H1 (cell line): ENCODE data around the gene KLHL36. TPM values are rescaled to one million over a fixed set of nuclear protein-coding genes. Genes with fewer than 3 reads are reported as not detected.

ENCODE experiments used
- CTCF ChIA-PET: fragments of 300-600 bp; sonication (Branson Sonifier 250); formaldehyde crosslinking; loops from one replicate; lab custom pipeline; 2021; ENCODE audit not compliant: partially characterized antibody; lab: Charles Lee
- POLR2A ChIA-PET: fragments of 300-600 bp; sonication (Branson Sonifier 250); formaldehyde crosslinking; loops from one replicate; lab custom pipeline; 2021; ENCODE audit warnings: inconsistent platforms; ENCODE audit not compliant: partially characterized antibody; lab: Charles Lee
- DNase-seq, 2 experiments: peaks; one replicate each; pipeline versions ENCODE4 v3.0.0 to v3.0.0-alpha.2; 2010 to 2022; ENCODE audit warnings: low spot score in 2 of 2, low read depth in 1 of 2, mixed read lengths in 1 of 2
- FAIRE-seq: peaks from 2 replicates; lab custom pipeline; 2011; peaks lifted over from hg19 to GRCh38; lab: Jason Lieb, UNC
- H2AFZ ChIP-seq: 2 replicates; pipeline ENCODE4 v1.8.1; 2012; ENCODE audit warnings: low read length, inconsistent platforms
- H2AK5ac ChIP-seq: 2 replicates; pipeline ENCODE4 v1.6.1; 2013; ENCODE audit warnings: low read depth, low read length
- H2BK120ac ChIP-seq: replicated peaks from 2 replicates; pipeline ENCODE3; 2013; ENCODE audit warnings: low read depth, low read length, inconsistent platforms
- H2BK12ac ChIP-seq: 2 replicates; pipeline ENCODE4 v1.6.1; 2013; ENCODE audit warnings: low read depth, low read length
- H2BK15ac ChIP-seq: 2 replicates; pipeline ENCODE4 v1.6.1; 2013; ENCODE audit warnings: low read length
- H2BK20ac ChIP-seq: 2 replicates; pipeline ENCODE4 v1.6.1; 2013; ENCODE audit warnings: low read length
- H2BK5ac ChIP-seq: 2 replicates; pipeline ENCODE4 v1.6.1; 2013; ENCODE audit warnings: low read depth, low read length
- H3K14ac ChIP-seq: 2 replicates; pipeline ENCODE4 v1.6.1; 2013; ENCODE audit warnings: inconsistent platforms; ENCODE audit not compliant: insufficient read length
- H3K18ac ChIP-seq: 2 replicates; pipeline ENCODE4 v1.6.1; 2013; ENCODE audit warnings: low read length; ENCODE audit errors: extremely low read depth
- H3K23ac ChIP-seq: 2 replicates; pipeline ENCODE4 v1.6.1; 2013; ENCODE audit warnings: inconsistent platforms; ENCODE audit not compliant: insufficient read length
- H3K23me2 ChIP-seq: 2 replicates; pipeline ENCODE4 v1.6.1; 2013; ENCODE audit warnings: low read depth, low read length
- H3K27ac ChIP-seq: 2 replicates; pipeline ENCODE4 v1.6.1; 2011; ENCODE audit warnings: low read depth, low read length, inconsistent platforms
- H3K27me3 ChIP-seq, 4 experiments: replicated peaks in 1 of 4; 1 replicate in 1 of 4; 2 replicates in 3 of 4; pipeline versions ENCODE4 v1.6.1 to v1.8.1; 2011 to 2013; ENCODE audit warnings: low read length in 3 of 4, mild to moderate bottlenecking in 3 of 4, inconsistent platforms in 2 of 4, mixed read lengths in 2 of 4, moderate library complexity in 1 of 4; ENCODE audit not compliant: control insufficient read depth in 3 of 4, insufficient read depth in 3 of 4; ENCODE audit errors: extremely low read depth in 1 of 4
- H3K36me3 ChIP-seq, 4 experiments: 2 replicates each; pipeline versions ENCODE4 v1.6.1 to v1.8.1; 2011 to 2013; ENCODE audit warnings: mild to moderate bottlenecking in 4 of 4, low read length in 3 of 4, moderate library complexity in 2 of 4, control low read depth in 1 of 4, inconsistent platforms in 1 of 4; ENCODE audit not compliant: insufficient read depth in 4 of 4, control insufficient read depth in 2 of 4
- H3K4ac ChIP-seq: replicated peaks from 2 replicates; pipeline ENCODE3; 2013; ENCODE audit warnings: low read length, low read depth, mixed read lengths, inconsistent platforms; ENCODE audit not compliant: insufficient read length
- H3K4me1 ChIP-seq, 4 experiments: replicated peaks in 1 of 4; 1 replicate in 1 of 4; 2 replicates in 3 of 4; pipeline versions ENCODE4 v1.6.1 to v1.8.1; 2011 to 2013; ENCODE audit warnings: low read length in 3 of 4, inconsistent platforms in 2 of 4, mixed read lengths in 1 of 4; ENCODE audit not compliant: insufficient read depth in 4 of 4, control insufficient read depth in 3 of 4
- H3K4me2 ChIP-seq, 2 experiments: 2 replicates each; pipeline versions ENCODE4 v1.6.1 to v1.8.1; 2011 to 2013; ENCODE audit warnings: low read depth in 2 of 2, low read length in 2 of 2, control low read depth in 1 of 2, inconsistent platforms in 1 of 2, mild to moderate bottlenecking in 1 of 2; ENCODE audit not compliant: insufficient read depth in 1 of 2
- H3K4me3 ChIP-seq, 4 experiments: fragments of 200-600, 300-600 bp in 1 of 4; sonication (generic), shearing (Covaris generic), sonication (Bioruptor Twin) in 1 of 4; 2 replicates each; pipeline versions ENCODE4 v1.5.1 to v1.8.1; 2011 to 2016; ENCODE audit warnings: low read length in 4 of 4, low read depth in 3 of 4, control low read depth in 2 of 4, inconsistent platforms in 2 of 4, mild to moderate bottlenecking in 2 of 4, mixed read lengths in 1 of 4, moderate library complexity in 1 of 4; ENCODE audit not compliant: insufficient read depth in 2 of 4; ENCODE audit errors: extremely low read depth in 1 of 4
- H3K56ac ChIP-seq: replicated peaks from 2 replicates; pipeline ENCODE3; 2013; ENCODE audit warnings: low read depth, mild to moderate bottlenecking, mixed read lengths, low read length, inconsistent platforms; ENCODE audit not compliant: insufficient read length
- H3K79me1 ChIP-seq: 2 replicates; pipeline ENCODE4 v1.6.1; 2013; ENCODE audit warnings: low read depth, low read length, control low read depth
- H3K79me2 ChIP-seq, 2 experiments: 2 replicates each; pipeline versions ENCODE4 v1.6.1 to v1.8.1; 2012 to 2013; ENCODE audit warnings: low read length in 2 of 2, mild to moderate bottlenecking in 2 of 2, inconsistent platforms in 1 of 2; ENCODE audit not compliant: insufficient read depth in 2 of 2, control insufficient read depth in 1 of 2
- H3K9ac ChIP-seq, 4 experiments: replicated peaks in 1 of 4; 1 replicate in 1 of 4; 2 replicates in 3 of 4; pipeline versions ENCODE4 v1.6.1 to v1.8.1; 2011 to 2013; ENCODE audit warnings: low read depth in 3 of 4, low read length in 3 of 4, control low read depth in 2 of 4, mild to moderate bottlenecking in 2 of 4, moderate library complexity in 2 of 4, inconsistent platforms in 1 of 4; ENCODE audit errors: extremely low read depth in 1 of 4
- H3K9me3 ChIP-seq, 2 experiments: 2 replicates each; pipeline versions ENCODE4 v1.6.1 to v1.8.1; 2012 to 2013; ENCODE audit warnings: mild to moderate bottlenecking in 2 of 2, moderate library complexity in 2 of 2, control low read depth in 1 of 2, inconsistent platforms in 1 of 2, low read depth in 1 of 2, low read length in 1 of 2, mixed read lengths in 1 of 2; ENCODE audit not compliant: insufficient read depth in 2 of 2
- H4K20me1 ChIP-seq, 2 experiments: replicated peaks in 1 of 2; 2 replicates each; pipeline versions ENCODE3 to v1.8.1; 2011 to 2013; ENCODE audit warnings: inconsistent platforms in 2 of 2, low read length in 2 of 2, mild to moderate bottlenecking in 1 of 2; ENCODE audit not compliant: insufficient read depth in 2 of 2, control insufficient read depth in 1 of 2
- H4K5ac ChIP-seq: 2 replicates; pipeline ENCODE4 v1.6.1; 2013; ENCODE audit warnings: low read length, low read depth, mixed read lengths, inconsistent platforms; ENCODE audit not compliant: insufficient read length
- H4K8ac ChIP-seq: 2 replicates; pipeline ENCODE4 v1.8.0; 2013; ENCODE audit warnings: mild to moderate bottlenecking, moderate library complexity, low read length, inconsistent platforms; ENCODE audit not compliant: insufficient read depth; ENCODE audit errors: extremely low read depth
- H4K91ac ChIP-seq: replicated peaks from 2 replicates; pipeline ENCODE3; 2013; ENCODE audit warnings: low read length, mixed read lengths, inconsistent platforms; ENCODE audit not compliant: insufficient read length
- ASH2L ChIP-seq: fragments of 200-600, 300-600 bp; sonication (generic); IDR thresholded peaks from one replicate; pipeline ENCODE4 v1.7.1; 2017; ENCODE audit warnings: low read length
- CEBPB ChIP-seq: IDR thresholded peaks from 2 replicates; pipeline ENCODE4 v1.6.1; 2012; ENCODE audit warnings: low read depth, low read length
- CREB1 ChIP-seq: IDR thresholded peaks from 2 replicates; pipeline ENCODE4 v1.6.1; 2012; ENCODE audit warnings: inconsistent platforms
- CTBP2 ChIP-seq: IDR thresholded peaks from 2 replicates; pipeline ENCODE4 v1.7.0; 2011; ENCODE audit warnings: borderline replicate concordance, mild to moderate bottlenecking, moderate library complexity, mixed read lengths, low read length; ENCODE audit not compliant: insufficient read depth, insufficient read length
- CTCF ChIP-seq, 3 experiments: IDR thresholded peaks; 1 replicate in 2 of 3; 2 replicates in 1 of 3; pipeline versions ENCODE4 v1.5.1 to v1.6.1; 2011; ENCODE audit warnings: low read length in 3 of 3, mild to moderate bottlenecking in 3 of 3, inconsistent platforms in 2 of 3, low read depth in 1 of 3, moderate library complexity in 1 of 3; ENCODE audit not compliant: insufficient read depth in 1 of 3; ENCODE audit errors: control extremely low read depth in 1 of 3
- NRF1 ChIP-seq: IDR thresholded peaks from 2 replicates; pipeline ENCODE4 v1.6.1; 2011; ENCODE audit warnings: mild to moderate bottlenecking, low read depth, low read length, improper control_type of control experiment
- RNF2 ChIP-seq: fragments of 200-900, 300-1000 bp; sonication (generic); IDR thresholded peaks from 2 replicates; pipeline ENCODE4 v1.7.1; 2016; ENCODE audit warnings: borderline replicate concordance, low read depth, mild to moderate bottlenecking, antibody characterized with exemption, low read length; ENCODE audit not compliant: poor library complexity, severe bottlenecking; ENCODE audit errors: missing control alignments
- RXRA ChIP-seq: IDR thresholded peaks from 2 replicates; pipeline ENCODE4 v1.6.1; 2011; ENCODE audit warnings: low read depth, mild to moderate bottlenecking, low read length, moderate library complexity; ENCODE audit not compliant: insufficient read depth
- SIN3A ChIP-seq, 2 experiments: IDR thresholded peaks in 1 of 2; conservative IDR thresholded peaks in 1 of 2; 2 replicates each; pipeline ENCODE4 v1.6.1; 2011 to 2012; ENCODE audit warnings: low read length in 2 of 2, improper control_type of control experiment in 1 of 2, low read depth in 1 of 2, mild to moderate bottlenecking in 1 of 2
- SRF ChIP-seq: IDR thresholded peaks from 2 replicates; pipeline ENCODE4 v1.6.1; 2011; ENCODE audit warnings: mild to moderate bottlenecking, low read depth, low read length, moderate library complexity
- TBP ChIP-seq: IDR thresholded peaks from 2 replicates; pipeline ENCODE4 v1.6.1; 2011; ENCODE audit warnings: low read depth, low read length, improper control_type of control experiment
- ZNF274 ChIP-seq: IDR thresholded peaks from 2 replicates; pipeline ENCODE4 v1.7.0; 2012; ENCODE audit warnings: low read length, borderline replicate concordance; ENCODE audit errors: extremely low read depth
- WGBS, 2 experiments: shearing (Covaris generic) in 1 of 2; methylation state at CpG; one replicate each; pipeline versions ENCODE4 v1.1.6 to v1.1.7; 2013 to 2015; ENCODE audit warnings: low lambda C conversion rate in 2 of 2, mixed read lengths in 2 of 2, inconsistent platforms in 1 of 2, low coverage in 1 of 2, missing lambda C conversion rate in 1 of 2; ENCODE audit not compliant: insufficient replicate concordance in 2 of 2, insufficient coverage in 1 of 2, insufficient read length in 1 of 2; ENCODE audit errors: extremely low coverage in 1 of 2, missing lambda C conversion rate in 1 of 2; 5-methylcytosine and 5-hydroxymethylcytosine counted together
- polyA plus RNA-seq, 7 experiments: library from polyadenylated mRNA; depleted of rRNA in 3 of 7; stranded (reverse) in 5 of 7; unstranded in 2 of 7; fragments of >200 nt in 5 of 7; fragments of 200-250 nt in 2 of 7; gene quantifications; 1 replicate in 5 of 7; 2 replicates in 1 of 7; 4 replicates in 1 of 7; pipeline versions ENCODE4 v1.2.1 to v1.2.3, GENCODE V29; 2011 to 2013; ENCODE audit warnings: missing spikeins in 2 of 7, mixed read lengths in 2 of 7
- total RNA-seq: library from RNA; stranded (reverse); fragmentation: NEBNext Ultra II Directional; extraction: Animal tissue kit (Norgen Biotek cat#: 25700); gene quantifications from 2 replicates; pipeline ENCODE4 v1.2.1, GENCODE V29; 2021

Gene KLHL36
- total and polyA plus RNA-seq, 2 of the 8 experiments (the other 6 are each of a cell fraction or from before 2014, with no cell fraction given): 22.9 to 33.6 TPM

- Histone ChIP-seq H3K23ac (no peak overlapping the region), H3K79me1 (no peaks in the 10 kb centered on the region), H4K91ac (no peak overlapping the region), H4K8ac (no peak overlapping the region), H3K79me2 (no peaks in the 10 kb centered on the region), H3K18ac (no peak overlapping the region), H3K27ac (no peak overlapping the region), H3K4me2 (no peak overlapping the region), H2BK120ac (no peak overlapping the region), H4K5ac (no peak overlapping the region), H3K4me1 (0 out of 7 replicates have a peak, but pooled peaks cover 0 to 2% (median 0%) of the 10 kb centered on the region in 4 experiments), H3K4me3 (no peak overlapping the region), H2AFZ (no peak overlapping the region), H2BK15ac (no peak overlapping the region), H3K14ac (no peak overlapping the region), H2BK12ac (no peak overlapping the region), H3K4ac (no peak overlapping the region), H2BK5ac (no peak overlapping the region), H3K9ac (no peak overlapping the region), H3K36me3 (no peaks in the 10 kb centered on the region), H3K56ac (no peak overlapping the region), H2AK5ac (no peak overlapping the region), H2BK20ac (no peak overlapping the region), H4K20me1 (no peaks in the 10 kb centered on the region), H3K23me2 (no peaks in the 10 kb centered on the region), H3K27me3 (no peaks in the 10 kb centered on the region), H3K9me3 (no peaks in the 10 kb centered on the region)
- POLR2A ChIA-PET: no interaction called here
- DNase-seq: no peak
- CTCF ChIA-PET: interaction anchor here (0.5 to 4.0 kb wide), 6 partner anchors 10 to 102 kb away, joined by 3 to 20 read pairs (median 3); no protein-coding TSS in a partner anchor
- no peak for FAIRE-seq
- 95% methylated on average over 8 of the region's 8 CpGs; no CpG with 5 or more reads in 1 of the 2 experiments for WGBS, 2 experiments
- TF ChIP-seq RXRA (no peak), ZNF274 (no peak), CTCF (IDR thresholded peaks at IDR 0.05; ENCODE audit: control extremely low read depth in 1 of 3, insufficient read depth in 1 of 3, low read depth in 1 of 3, low read length in 3 of 3) (no peak), TBP (no peak), RNF2 (no peak), CTBP2 (no peak), SIN3A (conservative IDR thresholded peaks at IDR 0.05 in 1 of 2, IDR thresholded peaks at IDR 0.05 in 1 of 2; ENCODE audit: low read depth in 1 of 2, low read length in 2 of 2) (no peak), SRF (no peak), CEBPB (no peak), ASH2L (no peak), CREB1 (no peak), NRF1 (no peak)
Measured at GRCh38 chr16:84635702-84636101, 12.6 kb upstream of the KLHL36 start.
